Stromal cell of bone marrow (primary cell): ENCODE data around the gene NRG4.
"Not testable (repeated sequence)": the region's sequence is repeated elsewhere in the genome, so short reads cannot be mapped to it uniquely, and the experiment has no call there.

Experiments
- DNase-seq: peaks from one replicate; pipeline ENCODE4 v3.0.0-alpha.2; 2012; ENCODE audit warnings: low read depth

NRG4 gene

GRCh38 chr15:75992897-75993296 lies 19.3 kb downstream of the NRG4 start:
- no peak for DNase-seq

- DNase-seq, result no peak
These were observed 22.3 kb downstream of the NRG4 start for GRCh38 chr15:75989875-75990274.

DNA sequence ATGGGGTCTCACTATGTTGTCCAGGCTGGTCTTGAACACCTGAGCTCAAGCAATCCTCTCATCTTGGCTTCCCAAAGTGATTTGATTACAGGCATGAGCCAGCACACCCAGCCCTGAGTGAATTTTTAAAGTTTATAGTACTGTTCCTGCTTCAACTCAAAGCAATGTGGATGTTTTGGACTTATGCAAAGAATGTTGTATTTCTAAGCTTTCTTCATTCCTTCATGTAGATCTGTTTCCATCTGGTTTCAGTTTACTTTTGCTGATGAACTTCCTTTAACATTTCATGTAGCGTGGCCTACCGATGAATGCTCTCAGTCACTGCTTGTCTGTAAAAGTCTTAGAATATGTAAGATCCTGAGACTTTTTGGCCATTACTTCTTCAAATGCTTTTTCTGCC lies 23.2 kb downstream of the NRG4 start:
- DNase-seq, result no peak

- no peak for DNase-seq
These were observed 26.3 kb downstream of the NRG4 start for GRCh38 chr15:75985971-75986370.

GRCh38 chr15:75984706-75985105 lies 27.5 kb downstream of the NRG4 start:
- not testable (repeated sequence) for DNase-seq

DNA sequence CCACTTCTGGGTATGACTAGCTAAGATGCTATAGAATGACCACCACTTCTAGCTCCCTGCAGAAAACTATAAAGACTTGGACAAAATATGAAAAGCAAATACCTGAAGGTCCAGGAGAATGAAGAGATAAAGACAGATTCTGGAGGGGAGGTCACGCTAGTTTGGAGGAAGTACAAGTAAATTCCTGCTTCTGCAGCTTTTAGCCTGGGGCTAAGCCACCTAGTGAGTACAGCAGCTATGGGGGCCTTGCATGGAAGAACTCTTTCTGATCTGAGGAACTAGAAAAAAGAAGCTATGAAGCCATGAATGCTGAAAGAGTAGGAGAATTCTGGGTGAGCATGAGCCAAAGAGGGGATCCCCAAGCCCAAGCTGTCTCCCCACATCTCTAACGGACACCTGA lies 29.8 kb downstream of the NRG4 start:
- no peak for DNase-seq

DNA sequence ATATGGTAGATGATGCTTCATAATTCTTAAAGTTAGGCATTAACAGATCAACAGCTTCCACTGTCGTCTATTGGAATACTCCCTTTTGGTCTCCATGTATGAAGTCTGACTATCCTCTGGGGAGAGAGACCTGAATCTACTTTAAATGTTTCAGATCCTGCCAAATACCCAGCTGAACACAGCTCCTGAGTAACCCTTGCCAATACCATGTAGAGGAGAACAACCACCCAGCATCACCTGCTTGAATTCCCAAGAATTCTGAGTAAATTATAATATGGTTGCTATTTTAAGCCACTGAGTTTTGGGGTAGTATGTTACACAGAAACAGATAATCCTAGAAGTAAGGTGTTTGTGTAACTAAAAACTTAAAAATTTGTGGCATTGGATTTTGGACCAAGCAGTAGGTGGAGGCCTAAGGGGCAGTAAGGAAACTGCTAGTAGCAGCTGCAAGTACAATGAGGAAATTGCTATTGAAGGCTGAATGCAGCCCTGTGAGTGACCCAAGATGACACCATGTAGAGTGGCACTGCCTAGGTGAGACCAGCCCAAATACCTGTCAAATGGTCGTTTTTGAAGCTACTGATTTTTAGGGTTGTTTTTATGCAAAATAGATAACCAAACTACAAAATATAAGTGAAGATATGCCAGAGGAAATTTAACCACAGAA lies 30.9 kb downstream of the NRG4 start:
- DNase-seq, result no peak

DNA sequence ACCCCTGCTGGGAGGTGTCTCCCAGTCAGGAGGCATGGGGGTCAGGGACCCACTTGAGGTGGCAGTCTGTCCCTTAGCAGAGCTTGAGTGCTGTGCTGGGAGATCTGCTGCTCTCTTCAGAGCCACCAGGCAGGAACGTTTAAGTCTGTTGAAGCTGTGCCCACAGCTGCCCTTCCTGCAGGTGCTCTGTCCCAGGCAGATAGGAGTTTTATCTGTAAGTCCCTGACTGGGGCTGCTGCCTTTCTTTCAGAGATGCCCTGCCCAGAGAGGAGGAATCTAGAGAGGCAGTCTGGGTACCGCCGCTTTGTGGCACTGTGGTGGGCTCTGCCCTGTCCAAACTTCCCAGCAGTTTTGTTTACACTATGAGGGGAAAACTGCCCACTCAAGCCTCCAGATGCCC lies 35.5 kb downstream of the NRG4 start:
- DNase-seq, result not testable (repeated sequence)

DNA sequence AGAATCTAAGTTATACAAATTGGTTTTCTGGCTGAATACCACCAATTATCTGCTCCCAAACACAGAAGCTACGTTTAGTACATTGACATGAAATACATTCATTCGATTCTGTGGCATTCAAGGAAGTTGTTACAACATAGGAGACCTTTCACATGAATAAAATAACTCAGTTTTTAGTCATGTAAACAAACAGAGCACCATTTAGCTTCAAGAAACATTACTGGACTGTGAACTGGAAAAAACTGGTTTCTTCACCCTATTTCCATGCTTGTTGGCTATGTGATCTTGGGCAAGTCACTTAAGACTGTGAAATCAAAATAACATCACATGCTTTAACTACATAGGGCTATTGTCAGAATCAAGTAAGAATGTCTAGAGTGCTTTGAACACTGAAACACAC lies 46.2 kb downstream of the NRG4 start:
- DNase-seq, result no peak

- no peak for DNase-seq
These were observed 50.9 kb downstream of the NRG4 start for GRCh38 chr15:75961331-75961730.

DNA sequence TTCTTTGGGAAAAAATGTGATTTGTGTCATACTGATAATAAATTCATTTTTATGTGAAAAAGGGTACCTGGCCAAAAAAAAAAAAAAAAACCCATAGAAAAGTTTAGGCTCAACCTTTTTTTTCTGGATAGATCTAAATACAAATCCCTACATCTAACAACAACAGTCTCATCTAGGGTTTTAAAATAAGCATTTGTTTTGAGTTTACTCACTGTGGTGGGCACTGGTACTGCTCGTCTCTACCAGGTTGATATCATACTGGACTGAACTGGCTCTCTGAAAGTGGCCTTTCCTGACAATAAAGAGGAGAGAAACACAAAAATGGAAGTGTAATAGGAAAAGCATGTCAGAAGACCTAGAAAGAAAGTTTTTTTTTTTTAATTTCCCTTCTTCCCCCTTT lies 56.5 kb downstream of the NRG4 start:
- DNase-seq, result no peak

DNA sequence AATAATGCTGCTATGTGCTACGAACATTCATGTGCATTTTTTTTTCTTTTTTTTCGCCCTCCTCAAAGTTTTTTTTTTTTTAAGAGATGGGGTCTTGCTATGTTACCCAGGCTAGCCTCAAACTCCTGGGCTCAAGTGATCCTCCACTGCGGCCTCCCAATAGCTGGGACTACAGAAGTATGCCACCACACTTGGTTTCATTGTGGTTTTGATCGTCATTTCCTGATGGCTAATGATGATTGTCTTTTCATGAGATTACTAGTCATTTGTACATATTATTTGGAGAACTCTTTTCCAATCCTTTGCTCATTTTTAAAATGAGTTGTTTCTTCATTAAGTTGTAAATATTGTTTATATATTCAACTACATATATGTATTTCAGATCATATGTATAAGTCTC lies 59.7 kb downstream of the NRG4 start:
- DNase-seq, result no peak

GRCh38 chr15:75948761-75949296 lies 63.4 kb downstream of the NRG4 start:
- DNase-seq, result no peak

GRCh38 chr15:75947092-75947491 lies 65.1 kb downstream of the NRG4 start:
- DNase-seq, result peak; percentile 40

GRCh38 chr15:75945953-75946352 lies 66.3 kb downstream of the NRG4 start:
- no peak for DNase-seq

DNA sequence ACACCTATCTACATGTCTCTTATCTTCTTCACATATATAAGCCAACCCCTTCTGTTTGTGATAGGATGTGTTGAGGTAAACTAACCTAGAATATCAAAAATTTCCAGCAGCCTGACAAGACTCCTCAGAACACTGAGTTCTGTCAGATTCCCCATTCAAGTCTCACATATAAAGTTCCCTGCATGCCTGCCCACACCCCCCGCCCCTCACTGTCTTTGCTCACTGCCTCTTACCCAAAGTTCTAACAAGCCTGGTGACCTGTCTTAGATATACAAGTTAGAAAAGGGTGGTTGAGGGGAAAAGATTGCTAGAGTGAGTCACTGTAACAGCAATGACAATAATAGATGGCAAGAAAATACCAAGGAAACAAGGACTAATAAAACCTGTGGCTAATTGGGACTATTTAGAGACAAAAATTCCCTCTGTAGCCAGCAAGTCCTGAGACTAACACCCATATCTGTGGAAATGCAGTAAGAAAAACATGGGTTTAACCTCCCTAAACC lies 68.5 kb downstream of the NRG4 start:
- no peak for DNase-seq

DNA sequence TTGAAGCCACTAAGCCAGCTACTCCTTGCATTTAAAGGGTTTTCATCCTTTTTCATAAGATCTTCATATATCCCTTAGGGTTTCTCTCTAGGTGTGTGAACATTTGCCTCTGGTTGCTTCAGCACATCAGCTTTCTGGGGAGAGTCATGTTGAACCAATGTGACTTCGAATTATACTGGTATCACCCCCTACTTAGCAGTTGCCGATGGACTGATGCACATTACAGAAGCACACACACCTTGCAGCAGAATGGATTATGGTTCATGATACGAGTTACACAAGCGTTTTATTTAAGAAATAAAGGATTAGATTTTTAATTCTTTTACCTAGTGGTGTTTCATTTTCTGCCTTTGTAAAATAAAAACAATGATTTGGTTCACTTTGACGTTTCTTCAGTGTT lies 69.0 kb downstream of the NRG4 start:
- no peak for DNase-seq

- DNase-seq, result no peak
These were observed 69.8 kb downstream of the NRG4 start for GRCh38 chr15:75942464-75942863.

GRCh38 chr15:75930866-75931265 lies 81.4 kb downstream of the NRG4 start:
- no peak for DNase-seq

DNA sequence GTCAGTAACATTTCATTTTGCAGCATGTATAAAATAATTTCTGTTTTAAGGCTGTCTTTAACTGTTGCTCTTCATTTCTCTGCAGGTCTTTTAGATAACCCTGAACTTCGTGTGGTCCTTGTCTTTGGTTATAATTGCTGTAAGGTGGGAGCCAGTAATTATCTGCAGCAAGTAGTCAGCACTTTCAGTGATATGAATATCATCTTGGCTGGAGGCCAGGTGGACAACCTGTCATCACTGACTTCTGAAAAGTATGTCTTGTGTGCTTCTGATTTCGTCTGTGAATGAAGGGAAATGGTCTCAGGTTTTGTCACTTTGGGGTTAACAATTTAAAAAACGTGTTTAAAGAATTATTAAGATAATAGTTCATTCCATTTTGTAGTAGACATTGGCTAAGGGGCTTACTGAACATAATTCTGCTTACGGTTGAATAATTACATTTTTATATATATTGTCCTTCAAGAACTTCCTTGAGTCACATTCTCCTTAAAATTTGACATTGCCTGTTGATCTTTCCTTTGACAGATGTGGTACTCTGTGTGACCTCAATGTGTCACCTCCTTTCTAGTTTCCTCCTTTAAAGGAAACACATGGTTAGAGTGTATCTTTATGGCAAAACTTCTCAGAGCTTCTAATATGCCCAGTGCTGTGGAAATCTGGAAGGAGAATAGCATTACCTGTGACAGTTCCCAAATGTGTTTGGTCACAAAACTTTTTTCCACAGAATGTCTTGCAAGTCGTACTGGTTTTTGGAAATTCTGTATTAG lies 82.2 kb downstream of the NRG4 start:
- DNase-seq, result no peak

GRCh38 chr15:75928680-75929608 lies 83.3 kb downstream of the NRG4 start:
- no peak for DNase-seq

GRCh38 chr15:75927601-75928000 lies 84.6 kb downstream of the NRG4 start:
- DNase-seq, result no peak
